HG03103 (cell line): Measurements from ENCODE around the gene CEP85.

Source experiments
- ATAC-seq: cut with Tn5 transposase; IDR thresholded peaks from one replicate; pipeline ENCODE4 v1.9.1; 2021; ENCODE audit warnings: low read depth; ENCODE audit not compliant: unreplicated experiment

The CEP85 gene

GRCh38 chr1:26277261-26277661, 43.3 kb downstream of the CEP85 start:
- ATAC-seq, result no peak

GRCh38 chr1:26277719-26278118, 43.7 kb downstream of the CEP85 start:
- ATAC-seq, result no peak

- no peak for ATAC-seq
Measured at GRCh38 chr1:26278303-26278702, 44.3 kb downstream of the CEP85 start.

- ATAC-seq, result no peak
Measured at GRCh38 chr1:26278724-26279455, 44.9 kb downstream of the CEP85 start.

GRCh38 chr1:26279456-26280332, 45.7 kb downstream of the CEP85 start, which contains the start of gene SH3BGRL3:
SH3BGRL3 (plus strand) TSS chr1:26280086; CDS start chr1:26280156, 70 bp downstream.
- peak; percentile 64 for ATAC-seq

- no peak for ATAC-seq
Measured at GRCh38 chr1:26280333-26281042, 46.5 kb downstream of the CEP85 start.

GRCh38 chr1:26281091-26281958, 47.3 kb downstream of the CEP85 start:
- no peak for ATAC-seq

- no peak for ATAC-seq
Measured at GRCh38 chr1:26281971-26282370, 48.0 kb downstream of the CEP85 start.

- no peak for ATAC-seq
Measured at GRCh38 chr1:26282401-26282918, 48.5 kb downstream of the CEP85 start.

GRCh38 chr1:26283279-26283853, 49.4 kb downstream of the CEP85 start:
- ATAC-seq, result no peak

GRCh38 chr1:26283871-26284596, 50.0 kb downstream of the CEP85 start:
- no peak for ATAC-seq

GRCh38 chr1:26284597-26285347, 50.8 kb downstream of the CEP85 start:
- ATAC-seq, result no peak

- ATAC-seq, result no peak
Measured at GRCh38 chr1:26285366-26286063, 51.5 kb downstream of the CEP85 start.

- ATAC-seq, result no peak
Measured at GRCh38 chr1:26286064-26286416, 52.0 kb downstream of the CEP85 start.

- ATAC-seq, result no peak
Measured at GRCh38 chr1:26287033-26287711, 53.2 kb downstream of the CEP85 start.

- ATAC-seq, result no peak
Measured at GRCh38 chr1:26287811-26288210, 53.8 kb downstream of the CEP85 start.

GRCh38 chr1:26288311-26288941, 54.4 kb downstream of the CEP85 start:
- no peak for ATAC-seq
